H7 (cell line): ENCODE results near the gene CHM. TPM values are rescaled to one million over a fixed set of nuclear protein-coding genes. Genes with fewer than 3 reads are reported as not detected.

Experiments used
- DNase-seq: peaks from one replicate; pipeline ENCODE4 v3.0.0; 2012
- H3K27me3 ChIP-seq: 2 replicates; pipeline ENCODE4 v1.6.0; 2011; ENCODE audit warnings: mild to moderate bottlenecking, low read length; ENCODE audit not compliant: control insufficient read depth, insufficient read depth
- H3K36me3 ChIP-seq: replicated peaks from 2 replicates; pipeline ENCODE4 v1.5.1; 2011; ENCODE audit warnings: low read length; ENCODE audit not compliant: control insufficient read depth, insufficient read depth
- H3K4me3 ChIP-seq: 2 replicates; pipeline ENCODE4 v1.5.1; 2011; ENCODE audit warnings: low read depth, mild to moderate bottlenecking, control low read depth, low read length, moderate library complexity; ENCODE audit not compliant: insufficient read depth
- total RNA-seq: library from RNA; depleted of rRNA; stranded (reverse); fragments of >200 nt; shearing (Covaris generic); gene quantifications from 2 replicates; pipeline ENCODE4 v1.2.3, GENCODE V29; 2014; rRNA removed

The CHM gene, protein sequence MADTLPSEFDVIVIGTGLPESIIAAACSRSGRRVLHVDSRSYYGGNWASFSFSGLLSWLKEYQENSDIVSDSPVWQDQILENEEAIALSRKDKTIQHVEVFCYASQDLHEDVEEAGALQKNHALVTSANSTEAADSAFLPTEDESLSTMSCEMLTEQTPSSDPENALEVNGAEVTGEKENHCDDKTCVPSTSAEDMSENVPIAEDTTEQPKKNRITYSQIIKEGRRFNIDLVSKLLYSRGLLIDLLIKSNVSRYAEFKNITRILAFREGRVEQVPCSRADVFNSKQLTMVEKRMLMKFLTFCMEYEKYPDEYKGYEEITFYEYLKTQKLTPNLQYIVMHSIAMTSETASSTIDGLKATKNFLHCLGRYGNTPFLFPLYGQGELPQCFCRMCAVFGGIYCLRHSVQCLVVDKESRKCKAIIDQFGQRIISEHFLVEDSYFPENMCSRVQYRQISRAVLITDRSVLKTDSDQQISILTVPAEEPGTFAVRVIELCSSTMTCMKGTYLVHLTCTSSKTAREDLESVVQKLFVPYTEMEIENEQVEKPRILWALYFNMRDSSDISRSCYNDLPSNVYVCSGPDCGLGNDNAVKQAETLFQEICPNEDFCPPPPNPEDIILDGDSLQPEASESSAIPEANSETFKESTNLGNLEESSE
- total RNA-seq = 13.9 and 17.1 TPM in 2 replicates

DNA sequence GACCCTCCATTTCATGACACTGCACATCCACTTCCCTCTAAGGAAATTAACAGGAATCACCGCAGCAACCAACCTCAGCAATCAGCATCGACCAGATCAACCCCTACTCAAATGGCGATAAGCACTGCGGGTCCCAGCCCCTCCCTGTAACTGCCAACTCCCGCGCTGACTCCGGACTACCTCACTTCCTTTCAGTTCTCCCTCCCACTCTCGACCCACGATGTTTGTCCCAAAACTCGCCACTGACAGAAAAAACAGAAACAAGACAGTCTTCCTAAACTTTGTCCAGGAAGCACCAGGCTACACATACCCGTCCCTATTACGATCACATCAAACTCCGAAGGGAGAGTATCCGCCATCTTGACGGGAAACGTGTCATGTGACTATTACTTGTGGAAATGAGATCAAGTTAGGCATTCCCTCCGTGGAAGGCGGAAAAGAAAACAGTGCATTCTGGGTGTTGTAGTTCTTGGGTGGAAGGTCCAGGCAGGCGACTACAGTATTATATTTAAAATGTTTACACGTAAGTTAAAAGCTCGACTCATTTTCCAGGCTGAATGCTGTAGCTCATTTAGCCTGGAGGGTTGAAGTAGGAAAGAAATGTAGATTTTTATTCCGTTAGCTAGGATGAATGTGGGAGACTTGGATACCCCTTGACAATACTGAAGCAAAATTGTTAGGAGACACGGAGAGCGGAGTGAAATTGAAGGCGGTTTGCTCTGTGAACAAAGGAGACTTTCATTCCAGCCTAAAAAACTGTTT, at the start of gene CHM:
CHM (minus strand) TSS at position 385 of the 762 bp plus-strand sequence; CDS start at position 359, 26 bp downstream.
- no peaks in the 10 kb centered on the region for H3K27me3 ChIP-seq
- peak; percentile 46 for DNase-seq
- peak within 1 kb of the TSS; percentile 66 for H3K4me3 ChIP-seq
- H3K36me3 ChIP-seq = no peaks in the 10 kb centered on the region

DNA sequence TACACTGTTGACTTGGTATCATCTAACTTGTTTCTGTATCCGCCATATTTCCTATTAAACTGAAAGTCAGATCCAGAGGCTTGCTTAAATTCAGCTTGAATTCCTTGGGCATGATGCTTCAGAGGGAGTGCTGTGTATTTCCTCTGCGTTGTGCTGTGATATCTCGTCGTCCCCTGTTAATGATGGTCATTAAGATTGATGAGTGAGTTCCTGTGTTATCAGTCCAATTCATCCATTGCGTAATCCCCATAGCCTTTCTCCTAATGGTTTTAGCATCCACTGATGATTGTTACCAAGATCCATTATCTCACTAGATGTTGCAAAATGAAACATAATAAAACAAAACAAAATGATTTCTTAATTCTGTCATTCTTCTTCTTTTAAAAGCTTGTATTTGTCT, 31.3 kb upstream of the CHM start:
- no peaks in the 10 kb centered on the region for H3K36me3 ChIP-seq
- DNase-seq = no peak
- no peaks in the 10 kb centered on the region for H3K27me3 ChIP-seq
- no peak overlapping the region for H3K4me3 ChIP-seq

DNA sequence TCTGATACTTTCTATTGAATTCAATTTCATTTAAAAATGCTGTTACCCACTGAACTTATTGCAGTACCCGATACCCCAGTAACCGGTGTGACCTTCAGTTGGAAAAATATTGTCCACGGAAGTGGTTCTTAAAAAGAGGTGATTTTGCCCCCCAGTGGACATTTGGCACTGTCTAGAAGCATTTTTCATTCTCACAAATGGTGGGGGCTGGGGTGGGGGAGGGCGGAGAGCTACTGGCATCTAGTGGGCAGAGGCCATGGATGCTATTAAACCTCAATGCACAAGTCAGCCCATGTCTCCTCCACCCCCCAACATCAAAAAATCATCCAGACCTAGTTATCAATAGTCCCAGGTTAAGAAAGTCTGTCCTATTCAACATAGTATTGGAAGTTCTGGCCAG, 19.6 kb upstream of the CHM start:
- Histone ChIP-seq H3K4me3 (no peak overlapping the region), H3K27me3 (no peaks in the 10 kb centered on the region), H3K36me3 (no peaks in the 10 kb centered on the region)
- DNase-seq = no peak

DNA sequence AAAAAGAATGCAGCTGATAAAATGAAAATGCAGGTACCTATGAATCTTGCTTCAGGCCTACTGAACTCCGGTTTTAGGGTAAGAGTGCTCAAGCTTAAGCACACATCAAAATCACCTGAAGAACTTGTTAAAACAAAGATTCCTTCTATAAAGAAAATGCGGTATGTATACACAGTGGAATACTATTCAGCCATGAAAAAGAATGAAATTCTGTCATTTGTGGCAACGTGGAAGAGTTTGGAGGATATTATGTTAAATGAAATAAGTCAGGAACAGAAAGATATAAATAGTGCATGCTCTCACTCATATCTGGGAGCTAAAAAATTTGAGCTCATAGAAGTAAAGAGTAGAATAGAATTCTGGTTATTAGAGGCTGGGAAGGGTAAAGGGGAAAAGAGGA, 14.0 kb upstream of the CHM start:
- no peak for DNase-seq
- Histone ChIP-seq H3K36me3 (no peaks in the 10 kb centered on the region), H3K27me3 (no peaks in the 10 kb centered on the region), H3K4me3 (no peak overlapping the region)

DNA sequence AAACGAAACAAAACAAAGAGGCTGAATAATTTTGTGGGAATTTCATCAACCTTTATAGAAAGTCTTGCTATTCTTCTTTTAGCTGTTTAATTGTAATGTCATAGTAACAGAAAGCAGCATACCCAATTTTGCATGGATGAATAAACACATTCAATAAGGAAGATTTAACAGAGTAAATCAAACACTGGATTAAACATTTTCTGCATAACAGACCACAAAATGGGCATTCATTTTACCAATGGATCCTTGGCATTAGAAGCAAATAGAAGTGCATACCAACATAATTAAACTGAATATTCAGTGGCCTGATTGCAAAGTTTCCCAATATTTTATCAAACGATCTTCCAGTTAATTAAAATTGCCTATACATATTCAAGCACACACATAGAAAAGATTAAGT, 4.4 kb upstream of the CHM start:
- no peak for DNase-seq
- Histone ChIP-seq H3K27me3 (no peaks in the 10 kb centered on the region), H3K36me3 (no peaks in the 10 kb centered on the region)

DNA sequence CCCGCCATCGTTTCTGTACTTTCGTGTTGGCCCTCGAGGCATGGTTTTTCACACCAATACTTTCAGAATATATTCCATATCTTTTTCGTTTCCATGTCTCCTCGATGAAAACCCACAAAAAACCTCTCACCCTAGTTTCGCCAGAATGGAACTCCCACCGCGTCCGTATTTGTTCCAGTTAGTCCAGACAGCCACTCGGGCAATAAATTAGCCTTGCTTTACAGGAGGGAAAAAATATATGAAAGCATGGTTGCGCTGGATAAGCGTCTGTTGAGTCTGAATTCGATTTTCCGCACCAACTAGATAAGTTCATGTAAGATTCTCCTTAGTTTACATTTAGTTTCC, 550 bp upstream of the CHM start:
- no peak for DNase-seq

More for the DNA sequence above, 4.4 kb upstream of the CHM start:
- H3K4me3 ChIP-seq = no peak overlapping the region

DNA sequence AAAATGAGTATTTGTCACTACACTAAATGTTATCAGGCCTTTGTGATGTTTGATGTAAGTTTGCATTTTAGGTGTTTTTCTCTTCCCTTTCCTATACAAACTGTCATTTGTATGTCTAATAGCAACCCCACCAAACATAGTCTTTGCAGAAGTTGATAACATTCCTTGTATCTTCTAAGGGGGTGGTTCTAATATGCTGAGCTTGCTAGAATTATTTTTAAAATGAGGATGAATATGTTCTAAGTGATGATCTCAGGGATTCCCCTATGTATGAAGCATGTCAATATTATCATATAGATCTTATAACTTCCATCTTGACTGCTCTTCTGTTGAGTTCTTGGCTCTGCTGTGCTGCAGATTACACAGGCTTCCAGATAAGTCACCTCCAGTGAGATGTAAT, 3.1 kb downstream of the CHM start:
- H3K4me3 ChIP-seq = no peak overlapping the region
- H3K36me3 ChIP-seq = no peaks in the 10 kb centered on the region
- DNase-seq = no peak
- no peaks in the 10 kb centered on the region for H3K27me3 ChIP-seq

More for the DNA sequence above, 550 bp upstream of the CHM start:
- Histone ChIP-seq H3K36me3 (no peaks in the 10 kb centered on the region), H3K4me3 (peak overlapping the region; percentile 66; the same call in 1 of the 2 replicates), H3K27me3 (no peaks in the 10 kb centered on the region)

DNA sequence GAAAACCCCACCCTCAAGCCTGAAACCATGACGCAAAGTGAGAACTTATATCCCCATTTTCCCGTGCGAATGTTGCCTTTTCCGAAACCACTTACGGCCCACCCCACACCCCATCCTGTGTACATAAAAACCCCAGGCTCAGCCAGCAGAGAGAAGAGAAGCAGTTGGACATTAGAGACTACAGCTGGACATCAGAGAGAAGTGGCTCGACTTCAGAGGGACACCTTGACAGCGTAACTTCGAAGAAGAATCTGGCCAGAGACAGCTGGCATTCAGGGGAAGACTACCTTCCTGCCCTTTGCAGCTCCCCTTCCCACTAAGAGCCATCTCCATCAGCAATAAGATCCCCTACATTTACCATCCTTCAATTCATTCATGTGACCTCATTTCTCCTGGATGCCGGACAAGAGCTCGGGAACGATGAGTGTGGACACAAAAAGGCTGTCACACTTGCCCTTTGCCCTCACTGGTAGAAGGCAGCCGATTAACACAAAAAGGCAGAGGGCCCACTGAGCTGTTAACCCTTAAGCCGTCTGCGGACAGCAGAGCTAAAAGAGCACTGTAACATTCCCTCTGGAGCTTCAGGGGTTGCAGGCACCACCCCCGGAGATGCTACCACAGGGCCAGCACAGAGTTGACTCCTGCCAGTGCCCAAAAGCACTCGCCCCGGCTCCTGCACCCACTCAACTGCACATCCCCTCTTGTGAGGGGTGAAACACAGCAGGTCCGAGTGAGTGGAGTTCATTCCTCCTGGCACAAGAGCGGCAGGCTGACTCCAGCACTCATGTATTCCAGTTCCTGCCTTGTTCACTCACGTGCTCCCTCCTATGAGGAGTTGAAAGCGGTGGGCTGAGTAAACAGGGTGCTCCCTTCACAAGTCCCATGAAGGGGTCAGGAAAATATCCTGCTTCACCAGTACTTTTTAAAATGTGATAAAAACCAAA, 7.5 kb downstream of the CHM start:
- no peaks in the 10 kb centered on the region for H3K27me3 ChIP-seq
- DNase-seq = no peak
- no peaks in the 10 kb centered on the region for H3K36me3 ChIP-seq
- H3K4me3 ChIP-seq = no peak overlapping the region

DNA sequence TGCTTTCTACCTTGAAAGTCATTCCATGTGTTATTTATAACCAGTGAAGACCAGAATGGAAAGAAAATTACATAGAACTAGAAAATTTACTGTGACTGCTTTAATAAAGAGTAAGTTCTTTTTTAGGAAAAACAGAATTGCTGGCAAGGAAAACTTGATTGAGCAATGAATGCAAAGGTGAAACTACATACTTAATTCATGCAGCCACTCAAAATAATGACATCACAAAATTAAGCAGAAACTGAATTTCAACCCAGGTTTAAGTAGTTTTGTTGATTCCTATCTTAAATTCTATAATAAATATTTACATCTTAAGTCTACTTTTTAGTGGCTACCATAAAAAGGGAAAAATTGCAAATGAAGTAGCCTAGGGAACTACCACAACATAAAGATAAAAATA, 14.0 kb downstream of the CHM start:
- no peak overlapping the region for H3K4me3 ChIP-seq
- DNase-seq = no peak
- no peaks in the 10 kb centered on the region for H3K36me3 ChIP-seq
- no peaks in the 10 kb centered on the region for H3K27me3 ChIP-seq

DNA sequence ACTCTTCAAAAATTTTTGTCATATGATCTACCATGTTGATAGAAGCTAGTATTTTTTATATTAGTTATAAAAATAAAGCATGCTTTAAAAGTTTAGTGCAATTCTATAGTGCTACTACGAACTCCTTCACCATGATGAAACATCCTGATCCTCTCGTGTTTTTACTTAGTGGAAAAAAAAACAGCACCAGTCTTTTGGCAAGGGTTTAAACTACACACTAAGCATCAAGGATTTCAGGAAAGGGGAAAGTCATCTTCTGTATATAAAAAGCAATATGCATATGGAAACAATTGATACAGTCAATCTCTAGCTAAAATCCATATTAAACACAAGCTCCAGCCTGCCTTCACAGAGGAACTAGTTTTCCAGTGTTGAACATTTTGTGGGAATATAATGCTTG, 18.7 kb downstream of the CHM start:
- Histone ChIP-seq H3K27me3 (no peaks in the 10 kb centered on the region), H3K36me3 (no peaks in the 10 kb centered on the region; the same call in 1 of the 2 replicates), H3K4me3 (no peak overlapping the region)
- no peak for DNase-seq

DNA sequence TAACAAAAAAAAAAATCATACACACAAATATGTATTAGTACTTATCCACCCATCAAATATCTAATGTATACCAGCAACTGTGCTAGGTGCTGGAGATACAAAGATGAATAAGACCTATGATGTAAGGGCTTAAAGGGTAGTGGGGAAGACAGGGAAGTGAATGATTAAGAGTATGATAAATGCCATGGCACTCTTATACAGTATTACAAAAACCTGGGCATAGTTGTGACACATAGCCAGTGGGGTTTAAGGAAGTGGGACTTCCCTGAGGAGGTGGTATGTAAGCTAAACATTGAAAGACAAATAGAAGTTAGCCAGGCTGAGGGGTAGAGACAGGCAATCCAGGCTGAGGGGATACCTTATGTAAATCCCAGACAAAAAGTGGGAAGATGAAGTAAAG, 23.5 kb downstream of the CHM start:
- H3K4me3 ChIP-seq = no peak overlapping the region
- DNase-seq = no peak
- H3K27me3 ChIP-seq = no peaks in the 10 kb centered on the region
- no peaks in the 10 kb centered on the region; the same call in 1 of the 2 replicates for H3K36me3 ChIP-seq

DNA sequence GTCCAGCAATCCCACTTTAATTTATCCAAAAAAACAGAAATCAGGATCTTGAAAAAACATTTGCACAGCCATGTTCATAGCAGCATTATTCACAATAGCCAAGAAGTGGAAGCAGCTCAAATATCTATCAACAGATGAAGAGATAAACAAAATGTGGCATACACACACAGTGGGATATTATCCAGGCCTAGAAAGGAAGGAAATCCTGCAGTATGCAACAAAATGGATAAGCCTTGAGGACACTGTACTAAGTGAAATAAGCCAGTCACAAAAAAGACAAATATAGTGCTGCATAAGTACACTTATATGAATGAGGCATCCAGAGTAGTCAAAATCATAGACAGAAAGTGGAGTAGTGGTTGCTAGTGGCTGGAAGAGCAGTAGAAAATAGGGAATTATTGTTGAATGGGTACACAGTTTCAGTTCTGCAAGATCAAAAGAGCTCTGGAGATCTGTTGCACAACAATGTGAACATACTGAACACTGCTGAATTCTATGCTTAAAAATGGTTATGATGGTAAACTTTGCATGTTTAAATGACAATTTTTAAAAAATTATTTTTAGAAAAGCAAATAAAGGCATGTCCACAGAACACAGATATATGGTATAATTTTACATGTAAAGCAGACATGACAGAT, 25.6 kb downstream of the CHM start:
- DNase-seq = no peak
- Histone ChIP-seq H3K36me3 (no peaks in the 10 kb centered on the region; the same call in 1 of the 2 replicates), H3K4me3 (no peak overlapping the region), H3K27me3 (no peaks in the 10 kb centered on the region)

DNA sequence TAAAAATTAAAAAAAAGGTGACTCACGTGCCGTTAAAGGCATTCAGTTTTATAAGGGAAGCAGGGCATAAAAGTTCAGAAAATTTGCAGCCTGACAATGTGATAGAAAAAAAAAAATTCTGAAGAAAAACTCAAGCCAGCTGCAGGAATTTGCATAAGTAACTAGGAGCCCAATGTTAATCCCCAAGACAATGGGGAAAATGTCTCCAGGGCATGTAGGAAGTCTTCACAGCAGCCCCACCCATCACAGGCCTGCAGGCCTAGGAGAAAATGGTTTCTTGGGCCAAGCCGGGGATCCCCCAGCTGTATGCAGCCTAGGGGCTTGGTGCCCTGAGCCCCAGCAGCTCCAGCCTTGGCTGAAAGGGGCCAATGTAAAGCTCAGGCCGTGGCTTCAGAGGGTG, 31.2 kb downstream of the CHM start:
- Histone ChIP-seq H3K4me3 (no peak overlapping the region), H3K36me3 (no peaks in the 10 kb centered on the region), H3K27me3 (no peaks in the 10 kb centered on the region)
- no peak for DNase-seq
